Measurements from ENCODE around the gene KNDC1. TPM values are rescaled to one million over a fixed set of nuclear protein-coding genes. Genes with fewer than 3 reads are reported as not detected.

The KNDC1 gene
- total and polyA plus RNA-seq, 10 donors = 0.05 to 3.5 (median 1.0) TPM

DNA sequence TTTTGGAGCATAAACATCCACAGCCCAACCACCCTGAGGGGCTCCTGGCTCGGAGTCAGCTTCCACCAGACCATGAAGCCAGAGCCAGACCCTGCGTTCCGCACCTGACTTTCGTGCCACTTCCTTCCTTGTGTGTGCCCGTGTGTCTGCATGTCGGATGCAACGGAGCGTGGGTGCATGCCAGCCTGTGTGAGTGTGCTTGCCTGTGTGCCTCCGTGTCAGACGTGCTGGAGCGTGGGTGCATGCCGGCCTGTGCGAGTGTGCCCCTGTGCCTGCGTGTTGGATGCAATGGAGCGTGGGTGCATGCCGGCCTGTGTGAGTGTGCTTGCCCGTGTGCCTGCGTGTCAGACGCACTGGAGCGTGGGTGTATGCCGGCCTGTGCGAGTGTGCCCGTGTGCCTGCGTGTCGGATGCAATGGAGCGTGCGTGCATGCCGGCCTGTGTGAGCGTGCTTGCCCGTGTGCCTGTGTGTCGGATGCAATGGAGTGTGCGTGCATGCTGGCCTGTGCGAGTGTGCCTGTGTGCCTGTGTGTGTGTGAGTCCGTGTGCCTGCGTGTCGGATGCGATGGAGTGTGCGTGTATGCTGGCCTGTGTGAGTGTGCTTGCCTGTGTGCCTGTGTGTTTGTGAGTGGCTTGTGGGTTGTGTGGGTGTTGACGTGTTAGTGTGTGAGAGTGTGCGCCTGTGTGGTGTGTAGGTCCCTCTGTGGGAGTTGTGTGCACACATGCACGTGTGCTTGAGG lies 28.1 kb upstream of the KNDC1 start:
- peaks cover 0 to 12% (median 4%) of the 10 kb centered on the region in 8 donors for H3K9me3 ChIP-seq
- 79 to 83% (median 81%) methylated on average over 40 to 41 of the region's 41 CpGs for WGBS, 5 donors
- no peak overlapping the region for H3K4me3 ChIP-seq
- H3K27ac ChIP-seq = no peak overlapping the region
- peaks cover 0 to 5% (median 0%) of the 10 kb centered on the region in 7 donors for H3K27me3 ChIP-seq (replicated peaks in 1 of 7)
- intact Hi-C loops (cut with DNase I; ENCODE audit: low total_unique reads) = no loop called here
- peak; percentile 66 for DNase-seq
- peaks cover 0 to 3% (median 0%) of the 10 kb centered on the region in 6 donors for H3K4me1 ChIP-seq
- no peak for TF ChIP-seq POLR2AphosphoS5 (IDR thresholded peaks at IDR 0.05)
- no peak for TF ChIP-seq POLR2A (IDR thresholded peaks at IDR 0.05)
- TF ChIP-seq, protein P1, sequence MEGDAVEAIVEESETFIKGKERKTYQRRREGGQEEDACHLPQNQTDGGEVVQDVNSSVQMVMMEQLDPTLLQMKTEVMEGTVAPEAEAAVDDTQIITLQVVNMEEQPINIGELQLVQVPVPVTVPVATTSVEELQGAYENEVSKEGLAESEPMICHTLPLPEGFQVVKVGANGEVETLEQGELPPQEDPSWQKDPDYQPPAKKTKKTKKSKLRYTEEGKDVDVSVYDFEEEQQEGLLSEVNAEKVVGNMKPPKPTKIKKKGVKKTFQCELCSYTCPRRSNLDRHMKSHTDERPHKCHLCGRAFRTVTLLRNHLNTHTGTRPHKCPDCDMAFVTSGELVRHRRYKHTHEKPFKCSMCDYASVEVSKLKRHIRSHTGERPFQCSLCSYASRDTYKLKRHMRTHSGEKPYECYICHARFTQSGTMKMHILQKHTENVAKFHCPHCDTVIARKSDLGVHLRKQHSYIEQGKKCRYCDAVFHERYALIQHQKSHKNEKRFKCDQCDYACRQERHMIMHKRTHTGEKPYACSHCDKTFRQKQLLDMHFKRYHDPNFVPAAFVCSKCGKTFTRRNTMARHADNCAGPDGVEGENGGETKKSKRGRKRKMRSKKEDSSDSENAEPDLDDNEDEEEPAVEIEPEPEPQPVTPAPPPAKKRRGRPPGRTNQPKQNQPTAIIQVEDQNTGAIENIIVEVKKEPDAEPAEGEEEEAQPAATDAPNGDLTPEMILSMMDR (IDR thresholded peaks at IDR 0.05 in 8 of 11, conservative IDR thresholded peaks at IDR 0.05 in 3 of 11) = no peak
- no peaks in the 10 kb centered on the region for H3K36me3 ChIP-seq

- H3K27me3 ChIP-seq (replicated peaks in 1 of 7) = no peaks in the 10 kb centered on the region
- H3K4me1 ChIP-seq = peaks cover 0 to 3% (median 0%) of the 10 kb centered on the region in 6 donors
- WGBS, 5 donors = 86 to 91% (median 89%) methylated on average over 18 to 26 of the region's 26 CpGs
- DNase-seq = peak; percentile 62
- intact Hi-C loops (cut with DNase I; ENCODE audit: low total_unique reads) = no loop called here
- no peak overlapping the region for H3K27ac ChIP-seq
- no peaks in the 10 kb centered on the region for H3K36me3 ChIP-seq
- TF ChIP-seq POLR2A (IDR thresholded peaks at IDR 0.05) (no peak), POLR2AphosphoS5 (IDR thresholded peaks at IDR 0.05) (no peak)
- TF ChIP-seq, protein P1 (IDR thresholded peaks at IDR 0.05 in 8 of 11, conservative IDR thresholded peaks at IDR 0.05 in 3 of 11) = no peak
- peaks cover 0 to 12% (median 4%) of the 10 kb centered on the region in 8 donors for H3K9me3 ChIP-seq
- H3K4me3 ChIP-seq = no peak overlapping the region
Measured at GRCh38 chr10:133132473-133133291, 27.3 kb upstream of the KNDC1 start.

GRCh38 chr10:133133471-133134231 lies 26.4 kb upstream of the KNDC1 start:
- TF ChIP-seq, protein P1 (IDR thresholded peaks at IDR 0.05 in 8 of 11, conservative IDR thresholded peaks at IDR 0.05 in 3 of 11) = no peak
- no peak for TF ChIP-seq POLR2AphosphoS5 (IDR thresholded peaks at IDR 0.05)
- no peak for TF ChIP-seq POLR2A (IDR thresholded peaks at IDR 0.05)
- 69 to 89% (median 80%) methylated on average over 12 to 20 of the region's 20 CpGs for WGBS, 5 donors
- H3K27me3 ChIP-seq (replicated peaks in 1 of 7) = no peaks in the 10 kb centered on the region
- peak; percentile 72 for DNase-seq
- peaks cover 0 to 4% (median 0%) of the 10 kb centered on the region in 8 donors for H3K9me3 ChIP-seq
- peaks cover 0 to 3% (median 0%) of the 10 kb centered on the region in 6 donors for H3K4me1 ChIP-seq
- no peaks in the 10 kb centered on the region for H3K36me3 ChIP-seq
- intact Hi-C loops (cut with DNase I; ENCODE audit: low total_unique reads) = no loop called here
- no peak overlapping the region for H3K4me3 ChIP-seq
- H3K27ac ChIP-seq = no peak overlapping the region
